HG03460 (cell line): ENCODE measurements around the gene TIMP2.
"Not testable (repeated sequence)": the region's sequence is repeated elsewhere in the genome, so short reads cannot be mapped to it uniquely, and the experiment has no call there.

Experiments used
- ATAC-seq: cut with Tn5 transposase; IDR thresholded peaks from one replicate; pipeline ENCODE4 v1.9.1; 2021; ENCODE audit not compliant: unreplicated experiment

Gene TIMP2

DNA sequence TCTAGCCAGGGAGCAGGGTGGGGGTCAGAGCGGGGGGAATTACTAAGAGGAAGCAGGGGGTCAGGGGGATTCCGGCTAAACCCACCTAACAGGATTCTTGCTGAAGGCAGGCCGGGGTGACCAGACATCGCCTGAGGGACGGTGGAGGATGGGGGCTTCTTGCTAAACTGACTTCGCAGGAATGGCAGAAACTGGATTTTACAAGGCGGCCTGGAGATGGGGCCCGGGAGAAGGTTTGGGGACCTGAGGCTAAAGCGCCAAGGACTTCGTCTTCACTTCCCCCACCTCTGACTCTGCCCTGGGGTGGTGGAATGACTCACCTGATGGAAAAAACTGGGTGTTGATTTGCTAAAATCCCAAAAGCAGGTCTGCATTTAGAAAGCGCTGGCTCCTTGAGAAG lies 31.1 kb upstream of the TIMP2 start:
- ATAC-seq, result no peak

DNA sequence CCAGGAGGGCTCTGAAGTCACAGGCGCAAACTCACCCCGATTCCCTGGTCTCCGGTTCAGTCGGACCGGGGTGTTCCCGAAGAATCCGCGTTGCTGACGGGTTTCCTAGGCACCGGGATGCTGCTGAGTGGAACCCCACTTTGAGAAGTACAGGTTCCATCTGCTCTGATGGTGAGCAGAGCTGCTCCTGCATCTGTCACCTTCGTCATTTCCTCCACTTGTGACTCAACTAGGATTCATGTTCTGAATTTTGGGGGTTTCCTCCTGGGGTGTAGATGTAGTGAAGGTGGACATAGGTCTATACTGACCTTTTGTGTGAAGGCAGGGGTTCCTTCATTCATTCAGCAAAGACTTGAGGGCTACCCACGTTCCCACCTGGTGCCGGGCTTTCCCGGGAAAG lies 29.5 kb upstream of the TIMP2 start:
- ATAC-seq, result no peak

DNA sequence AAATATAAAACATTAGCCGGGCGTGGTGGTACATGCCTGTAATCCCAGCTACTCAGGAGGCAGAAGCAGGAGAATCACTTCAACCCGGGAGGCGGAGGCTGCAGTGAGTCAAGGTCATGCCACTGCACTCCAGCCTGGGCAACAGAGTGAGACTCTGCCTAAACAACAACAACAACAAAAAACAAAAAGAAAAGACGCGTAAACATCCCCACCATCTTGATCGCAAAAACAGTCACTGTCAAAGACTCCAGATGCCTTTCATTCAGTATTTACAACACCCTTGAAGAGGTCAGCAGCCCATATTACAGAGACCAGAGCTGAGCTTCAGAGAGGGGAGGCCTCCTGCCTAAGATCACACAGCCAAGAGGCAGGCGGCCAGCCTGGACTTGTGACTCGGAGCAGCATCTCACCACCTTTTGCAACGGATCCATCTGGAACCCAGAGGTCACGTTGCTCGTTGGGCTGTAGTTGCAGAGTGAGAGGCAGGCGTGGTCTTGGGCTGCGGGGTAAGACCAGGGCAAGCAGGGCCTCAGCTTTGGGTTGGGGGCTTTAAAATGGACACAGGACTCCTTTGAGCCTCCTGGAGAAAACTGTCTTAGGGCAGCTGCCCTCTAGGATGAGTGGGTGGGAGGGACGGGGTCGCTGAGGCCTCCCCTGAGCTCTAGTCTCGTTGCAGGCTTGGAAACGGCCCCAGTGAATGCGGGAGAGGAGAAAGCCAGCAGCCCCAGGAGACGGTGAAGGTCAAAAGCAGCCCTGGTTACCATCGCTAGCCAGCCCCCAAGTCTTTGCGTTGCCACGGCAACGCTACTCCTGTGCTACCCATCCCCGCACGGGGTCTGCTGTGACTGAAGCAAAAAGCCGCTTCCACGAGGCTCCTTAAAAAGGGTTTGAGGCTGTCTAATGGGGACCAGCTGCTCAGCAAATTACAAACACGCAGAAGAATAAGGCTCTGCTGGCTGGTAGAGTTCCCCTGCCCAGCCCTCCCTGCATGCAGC lies 28.5 kb upstream of the TIMP2 start:
- ATAC-seq, result no peak

DNA sequence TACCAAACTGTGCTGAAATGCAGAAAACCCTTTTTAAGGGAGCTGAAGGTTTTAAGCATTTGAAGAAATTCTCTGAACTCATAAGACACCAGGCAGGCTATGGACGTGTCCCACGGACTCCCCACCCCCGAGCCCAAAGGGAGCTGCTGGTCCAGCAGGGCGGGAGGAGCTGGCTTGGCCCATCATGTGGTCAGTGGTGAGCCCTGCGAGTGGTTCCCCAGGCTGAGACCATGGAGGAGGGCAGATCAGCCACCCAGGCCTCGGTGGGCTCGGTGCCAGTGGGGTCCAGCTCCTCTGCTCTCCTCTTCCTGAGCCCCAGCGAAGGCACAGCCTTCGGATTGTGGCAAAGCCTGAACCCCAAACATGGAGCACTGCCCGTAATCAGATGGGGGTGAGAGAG lies 27.5 kb upstream of the TIMP2 start:
- ATAC-seq, result no peak

DNA sequence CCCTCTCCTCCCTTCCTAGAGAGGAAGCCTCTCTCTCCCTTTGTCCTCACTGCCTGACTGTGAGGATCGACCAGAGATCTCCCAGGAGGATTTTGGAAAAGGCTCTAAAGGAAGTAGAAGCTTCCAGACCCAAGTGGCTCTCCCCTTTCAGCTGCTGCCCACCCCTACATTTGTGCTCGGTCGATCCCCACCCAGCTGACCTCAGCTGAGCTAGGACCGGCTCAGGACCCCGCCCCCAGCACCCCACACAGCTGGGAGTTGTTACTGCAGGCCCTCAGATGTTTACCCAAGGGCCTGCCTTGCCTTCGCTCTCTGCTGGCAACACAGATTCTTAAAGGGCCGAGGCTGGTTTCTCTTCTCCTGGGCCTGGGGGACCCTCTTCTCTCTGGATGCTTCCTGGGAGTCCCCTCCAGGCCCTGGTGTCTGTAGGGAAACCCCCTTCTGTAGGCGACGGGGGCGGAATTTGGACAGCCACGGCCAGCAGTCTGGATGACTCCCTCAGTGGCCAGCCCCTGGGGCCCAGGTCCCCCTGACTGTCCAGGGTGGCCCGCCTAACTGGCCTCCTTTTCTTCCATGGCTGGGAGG lies 26.9 kb upstream of the TIMP2 start:
- no peak for ATAC-seq

DNA sequence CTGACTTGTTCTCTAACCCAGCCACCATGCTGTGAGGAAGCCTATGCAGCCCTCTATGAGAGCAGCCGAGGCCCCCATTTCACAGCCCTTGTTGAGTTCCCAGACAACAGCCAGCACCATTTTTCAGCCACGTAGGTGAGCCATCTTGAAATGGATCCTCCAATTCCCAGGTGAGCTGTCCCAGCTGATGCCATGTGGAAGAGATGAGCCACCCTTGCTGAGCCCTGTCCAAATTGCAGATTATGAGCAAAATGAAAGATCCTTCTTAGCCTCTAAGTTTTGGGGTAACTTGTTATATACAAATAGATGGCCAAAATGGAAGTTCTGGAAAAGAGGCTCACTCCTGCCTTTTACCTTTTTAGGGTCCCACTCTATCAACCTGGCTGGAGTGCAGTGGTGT lies 25.7 kb upstream of the TIMP2 start:
- no peak for ATAC-seq

DNA sequence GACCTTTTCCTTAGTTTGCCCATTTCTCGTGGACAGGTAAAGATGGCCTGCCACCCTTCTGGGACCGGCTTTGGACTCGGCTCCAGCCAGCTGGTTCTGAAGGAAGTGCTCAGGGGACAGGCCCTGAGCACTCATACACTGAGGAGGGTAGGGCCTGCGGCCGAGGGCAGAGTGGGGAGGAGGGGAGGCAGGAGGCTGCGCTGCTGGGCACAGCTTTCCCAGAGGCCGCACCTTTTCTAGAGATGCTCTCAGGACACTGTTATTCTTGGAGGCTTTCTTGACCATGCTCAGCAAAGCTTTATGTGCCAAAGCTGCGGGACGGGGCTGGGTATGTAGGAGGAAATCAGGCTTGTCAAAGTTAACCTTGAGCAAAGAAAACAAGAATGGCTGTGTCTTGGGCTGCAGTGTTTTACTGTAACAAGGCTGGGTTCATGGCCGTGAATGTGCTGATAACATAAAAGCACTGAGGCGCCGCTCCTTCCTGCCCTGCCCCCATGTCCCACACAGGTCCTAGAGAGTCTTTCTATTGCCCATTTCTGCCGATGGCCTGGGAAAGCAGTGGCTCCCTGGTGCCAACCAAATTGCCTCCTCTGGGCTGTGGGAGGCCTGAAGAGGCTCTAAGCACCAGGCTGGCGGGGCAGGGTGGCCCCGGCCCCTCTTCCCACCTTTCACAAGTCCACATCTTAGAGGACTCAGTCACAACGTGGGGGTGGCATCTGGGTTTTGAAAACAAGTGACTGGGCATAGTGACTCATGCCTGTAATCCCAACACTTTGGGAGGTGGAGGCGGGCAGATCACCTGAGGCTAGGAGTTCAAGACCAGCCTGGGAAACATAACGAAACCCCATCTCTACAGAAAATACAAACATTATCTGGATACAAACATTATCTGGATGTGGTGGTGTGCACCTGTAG lies 22.3 kb upstream of the TIMP2 start:
- ATAC-seq, result no peak

DNA sequence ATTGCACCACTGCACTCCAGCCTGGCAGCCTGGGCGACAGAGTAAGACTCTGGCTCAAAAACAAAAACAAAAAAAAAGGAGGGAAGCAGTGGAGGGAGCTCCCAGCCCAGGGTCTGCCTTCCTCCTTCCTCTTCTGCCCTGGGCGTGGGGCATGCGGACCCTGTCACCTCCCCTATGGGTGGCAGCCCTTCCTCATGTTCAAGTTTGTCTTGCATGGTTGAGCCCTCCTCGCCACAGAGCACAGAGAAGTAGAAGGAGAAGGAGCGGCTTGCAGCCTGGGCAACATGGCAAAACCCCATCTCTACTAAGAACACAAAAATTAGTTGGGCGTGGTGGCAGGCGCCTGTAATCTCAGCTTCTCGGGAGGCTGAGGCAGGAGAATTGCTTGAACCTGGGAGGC lies 21.4 kb upstream of the TIMP2 start:
- ATAC-seq, result no peak

DNA sequence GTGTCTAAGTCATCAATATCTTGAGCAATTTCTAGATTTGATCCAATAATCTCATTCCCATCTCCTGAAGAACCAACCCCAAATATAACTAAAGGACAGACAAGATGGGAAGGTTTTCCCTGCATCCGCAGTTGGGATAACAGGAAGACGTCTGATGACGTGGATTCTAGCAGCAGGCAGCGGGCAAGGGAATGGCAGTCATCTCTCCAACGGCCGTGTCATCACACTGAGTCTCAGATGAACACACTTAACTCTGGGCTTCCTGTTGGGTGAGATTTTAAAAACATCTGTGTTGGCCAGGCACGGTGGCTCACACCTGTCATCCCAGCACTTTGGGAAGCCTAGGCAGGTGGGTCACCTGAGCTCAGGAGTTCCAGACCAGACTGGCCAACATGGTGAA lies 20.9 kb upstream of the TIMP2 start:
- no peak for ATAC-seq

DNA sequence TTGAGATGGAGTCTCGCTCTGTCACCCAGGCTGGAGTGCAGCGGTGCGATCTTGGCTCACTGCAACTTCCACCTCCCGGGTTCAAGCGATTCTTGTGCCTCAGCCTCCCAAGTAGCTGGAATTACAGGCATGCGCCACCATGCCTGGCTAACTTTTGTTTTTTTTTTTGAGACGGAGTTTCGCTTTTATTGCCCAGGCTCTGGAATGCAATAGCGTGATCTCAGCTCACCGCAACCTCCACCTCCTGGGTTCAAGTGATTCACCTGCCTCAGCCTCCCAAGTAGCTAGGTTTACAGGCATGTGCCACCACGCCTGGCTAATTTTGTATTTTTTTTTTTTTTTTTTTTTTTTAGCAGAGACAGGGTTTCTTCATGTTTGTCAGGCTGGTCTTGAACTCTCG lies 20.3 kb upstream of the TIMP2 start:
- ATAC-seq, result not testable (repeated sequence)

DNA sequence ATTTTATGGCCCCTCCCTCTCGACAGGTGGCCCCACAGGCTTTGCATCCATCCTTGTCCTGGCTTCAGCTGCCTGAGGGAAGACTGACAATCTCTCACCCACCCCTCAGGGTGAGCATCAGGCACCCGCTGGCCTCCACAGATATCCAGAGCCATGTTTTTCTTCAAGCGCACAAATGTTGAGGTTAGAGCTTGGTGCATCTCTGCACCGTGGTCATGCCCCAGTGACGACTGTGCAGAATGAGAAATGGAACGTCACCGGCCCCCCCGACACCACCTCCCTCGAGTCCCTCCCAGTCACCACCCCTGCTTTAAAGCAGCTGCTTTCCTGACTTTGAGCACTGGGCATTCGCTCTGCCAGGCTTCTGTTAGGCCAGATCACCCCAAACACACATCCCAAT lies 19.8 kb upstream of the TIMP2 start:
- ATAC-seq, result no peak

DNA sequence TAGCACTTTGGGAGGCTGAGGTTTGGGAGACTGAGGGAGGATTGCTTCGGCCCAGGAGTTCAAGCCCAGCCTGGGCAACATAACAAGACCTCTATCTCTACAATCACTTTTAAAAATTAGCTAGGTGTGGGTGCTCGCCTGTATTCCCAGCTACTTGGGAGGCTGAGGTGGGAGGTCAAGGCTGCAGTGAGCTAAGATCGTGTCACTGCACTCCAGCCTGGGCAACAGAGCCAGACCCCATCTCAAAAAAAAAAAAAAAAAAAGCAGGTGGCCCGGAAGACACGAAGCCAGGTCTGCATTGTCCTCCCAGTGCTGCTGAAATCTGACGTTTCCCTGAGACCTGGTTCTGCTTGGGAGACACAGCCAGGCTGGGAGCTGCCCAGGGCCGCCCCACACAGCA lies 18.8 kb upstream of the TIMP2 start:
- ATAC-seq, result no peak

DNA sequence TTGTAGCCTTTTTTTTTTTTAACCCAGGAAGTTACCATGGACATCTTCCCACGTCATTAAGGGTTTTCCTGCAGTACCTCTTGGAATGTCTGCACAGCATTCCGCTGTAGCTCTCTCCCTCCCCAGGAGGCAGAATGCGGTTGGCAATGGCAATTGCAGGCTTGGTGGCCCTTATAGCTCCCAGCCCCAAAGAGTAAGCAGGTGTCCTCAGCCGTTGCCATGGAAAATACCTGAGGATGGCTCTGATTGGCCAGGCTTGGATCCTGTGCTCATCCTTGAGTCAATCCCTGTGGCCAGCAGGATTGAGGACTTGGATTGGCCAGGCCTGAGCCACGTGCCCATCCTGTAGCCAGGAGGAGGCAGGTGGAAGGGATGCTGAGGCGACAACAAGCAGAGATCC lies 15.5 kb upstream of the TIMP2 start:
- no peak for ATAC-seq

DNA sequence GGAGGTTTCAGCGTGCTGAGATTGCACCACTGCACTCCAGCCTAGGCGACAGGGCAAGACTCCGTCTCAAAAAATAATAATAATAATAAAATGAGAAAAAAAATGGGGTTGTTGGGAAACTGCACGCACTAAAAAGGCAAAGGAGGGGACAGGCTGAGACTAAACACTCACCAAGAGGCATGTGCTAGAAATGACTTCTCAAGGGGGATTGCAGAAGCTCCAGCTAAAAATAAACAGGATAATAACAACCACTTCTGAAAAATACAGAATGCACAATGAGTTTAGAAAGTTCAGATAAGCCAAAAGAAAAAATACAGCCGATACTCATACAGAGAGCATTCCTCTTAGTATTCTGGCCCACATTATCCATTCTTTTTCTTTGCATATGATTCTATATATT lies 15.1 kb upstream of the TIMP2 start:
- ATAC-seq, result no peak

DNA sequence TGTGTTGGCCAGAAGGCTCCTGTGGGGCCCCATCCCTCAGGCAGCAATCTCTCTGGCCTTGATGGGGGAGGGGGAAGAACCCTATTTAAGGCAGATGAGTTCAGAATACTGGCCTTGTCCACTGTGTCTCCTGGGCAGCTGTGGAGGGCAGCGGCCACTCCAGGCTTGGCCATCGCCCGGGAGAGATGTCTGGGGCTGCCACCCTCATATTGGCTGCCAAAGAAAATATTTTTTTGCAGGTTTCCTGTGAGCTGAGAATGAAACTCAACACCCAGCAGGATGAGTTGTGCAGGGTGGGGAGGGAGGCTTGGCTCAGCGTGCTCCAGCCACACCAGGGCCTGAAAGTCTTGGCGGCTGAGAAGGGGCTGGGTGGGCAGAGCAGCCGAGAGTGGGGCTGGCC lies 14.4 kb upstream of the TIMP2 start:
- ATAC-seq, result no peak

DNA sequence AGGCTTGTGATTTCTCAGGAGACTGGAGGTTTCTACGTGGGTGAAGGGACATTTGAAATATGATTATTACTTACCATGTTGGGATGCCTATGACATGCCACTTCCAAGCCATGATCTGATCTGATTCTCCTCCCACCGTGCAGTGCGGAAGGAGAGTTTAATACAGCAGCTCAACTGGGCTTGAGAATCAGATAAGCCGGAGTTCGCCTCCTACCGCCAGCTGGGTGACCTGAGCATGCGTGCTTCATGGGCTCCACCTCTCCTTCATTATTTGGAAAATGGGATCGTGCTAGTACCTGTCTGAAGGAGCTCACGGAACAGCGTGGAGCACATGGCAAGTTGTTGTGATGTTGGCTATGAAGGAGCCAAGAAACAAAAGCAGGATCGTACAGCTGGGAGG lies 12.4 kb upstream of the TIMP2 start:
- no peak for ATAC-seq

DNA sequence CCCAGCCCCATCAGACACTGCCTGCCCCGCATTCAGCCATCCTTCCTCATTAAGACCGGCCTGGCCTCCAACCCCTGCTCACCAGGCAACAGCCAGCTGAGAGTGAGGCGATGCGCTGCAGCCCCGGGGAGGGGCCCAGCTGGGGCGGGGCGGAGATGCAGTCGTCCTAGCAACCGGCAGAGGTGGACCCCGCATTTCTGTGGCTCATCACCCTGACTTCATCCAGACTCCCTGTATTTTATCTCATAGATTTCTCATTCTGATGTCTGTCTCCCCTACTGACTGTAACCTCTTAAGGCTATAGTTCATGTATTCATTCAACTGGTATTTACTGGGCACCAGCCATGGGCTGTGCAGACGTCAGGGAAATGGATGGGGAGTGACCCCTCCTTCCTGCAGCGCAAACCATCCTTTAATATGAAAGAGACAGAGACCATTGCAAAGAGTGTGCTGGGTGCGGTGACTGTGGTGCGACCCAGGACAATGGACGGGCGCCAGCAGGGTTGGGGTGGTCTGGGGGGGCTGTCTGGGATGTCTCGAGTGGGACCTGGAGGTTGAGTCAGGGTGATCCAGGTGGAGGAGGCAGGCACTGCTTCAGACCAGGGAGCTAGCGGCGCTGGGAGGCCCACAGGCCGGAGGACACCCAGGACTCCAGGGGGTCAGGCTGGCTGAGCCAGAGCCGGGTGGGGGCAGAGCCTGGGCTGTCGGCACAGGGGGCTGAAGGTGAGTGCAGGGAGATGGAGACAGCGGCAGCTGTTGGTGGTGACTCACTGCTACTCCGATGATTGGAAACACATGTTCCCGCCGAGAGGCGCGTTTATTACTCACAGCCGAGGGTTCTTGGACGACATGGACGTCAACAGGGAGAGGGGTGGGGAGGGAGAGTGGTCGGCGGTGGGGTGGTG lies 10.5 kb upstream of the TIMP2 start:
- ATAC-seq, result no peak

DNA sequence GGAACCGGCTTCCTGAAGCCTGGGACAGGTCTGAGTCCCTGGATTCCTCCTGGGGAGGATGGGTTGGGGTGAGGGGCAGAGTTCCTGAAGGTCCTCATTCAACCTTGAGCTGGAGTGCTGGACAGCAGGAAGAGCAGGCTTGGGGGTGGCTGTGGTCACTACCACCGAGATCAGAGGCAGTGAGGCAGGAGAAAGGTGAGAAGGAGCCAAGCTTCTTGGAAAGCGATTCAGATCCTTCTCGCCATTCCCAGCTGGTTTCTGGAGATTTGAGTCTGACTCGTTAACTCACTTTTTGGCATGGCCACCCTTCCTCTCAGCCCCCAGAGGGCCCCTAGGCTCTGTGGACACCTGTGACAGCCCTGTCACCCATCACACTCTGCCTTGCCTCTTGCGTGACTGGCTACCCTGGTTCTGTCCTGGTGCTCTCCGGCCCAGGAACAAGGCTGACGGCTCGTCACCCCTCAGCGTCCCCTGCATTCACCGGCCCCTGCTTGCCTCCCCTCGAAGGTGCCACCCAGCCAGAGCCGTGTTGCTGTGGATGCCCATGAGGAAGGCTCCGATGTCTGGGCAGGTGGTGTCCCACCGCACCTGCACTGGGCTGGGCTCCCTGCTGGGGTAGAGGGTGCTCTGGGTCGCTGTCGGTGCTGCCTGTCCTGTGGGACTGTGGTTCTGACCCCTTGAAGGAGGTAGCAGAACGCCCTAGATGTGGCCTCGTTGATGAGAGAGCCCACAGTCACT lies 9.7 kb upstream of the TIMP2 start:
- ATAC-seq, result no peak

DNA sequence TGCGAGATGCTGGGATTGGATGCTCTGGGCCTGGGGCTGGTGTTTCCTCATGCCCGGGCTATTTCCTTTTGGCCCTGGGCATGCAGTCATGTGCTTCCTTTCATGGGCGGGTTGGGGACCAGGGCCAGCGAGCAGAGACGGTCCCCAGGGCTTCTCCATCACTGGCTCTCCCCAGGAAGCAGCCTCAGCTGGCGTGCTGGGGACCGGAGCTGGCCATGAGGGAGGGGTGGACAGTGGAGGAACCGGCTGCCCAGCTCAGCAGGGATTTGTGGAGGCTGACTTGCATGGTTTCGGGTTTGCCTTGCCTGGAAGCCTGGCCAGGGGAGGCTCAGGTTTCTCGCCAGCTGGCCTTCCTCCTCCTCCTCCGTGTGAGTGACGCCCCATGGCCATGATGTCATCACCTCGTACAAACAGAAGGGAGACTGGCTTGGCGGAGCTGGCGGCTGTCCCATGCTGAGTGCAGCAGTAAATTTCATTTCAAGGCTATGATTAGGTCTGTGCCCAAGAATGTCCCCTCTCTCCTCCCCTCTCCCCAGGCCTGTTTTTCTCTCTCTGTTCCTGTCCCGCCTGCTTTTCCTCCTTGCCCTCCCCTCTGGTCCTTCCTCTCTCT lies 8.9 kb upstream of the TIMP2 start:
- no peak for ATAC-seq
